Adrenal gland (tissue), 12 donors: ENCODE measurements around the gene TANC1. TPM values are rescaled to one million over a fixed set of nuclear protein-coding genes. Genes with fewer than 3 reads are reported as not detected.

Source experiments
- DNase-seq, 7 donors: peaks; one replicate each; pipeline ENCODE4 v3.0.0-alpha.2; 2019 to 2020
- H3K27ac ChIP-seq, 5 donors: fragments of 200-600 bp; sonication (generic) in 4 of 5; 1 replicate in 3 of 5; 2 replicates in 2 of 5; pipeline versions ENCODE4 v1.5.1 to v1.8.0; 2016 to 2020; ENCODE audit warnings: mild to moderate bottlenecking in 1 of 5
- H3K27me3 ChIP-seq: fragments of 200-600 bp; 2 replicates; pipeline ENCODE4 v1.8.0; 2021
- H3K36me3 ChIP-seq, 2 donors: fragments of 200-600 bp; replicated peaks in 1 of 2; 1 replicate in 1 of 2; 2 replicates in 1 of 2; pipeline versions ENCODE4 v1.5.1 to v1.8.0; 2018 to 2022
- H3K4me1 ChIP-seq, 2 donors: fragments of 200-600 bp; replicated peaks in 1 of 2; 1 replicate in 1 of 2; 2 replicates in 1 of 2; pipeline versions ENCODE4 v1.5.1 to v1.8.0; 2018 to 2021
- H3K4me3 ChIP-seq, 4 donors: fragments of 200-600 bp; sonication (generic) in 3 of 4; one replicate each; pipeline ENCODE4 v1.5.1; 2016 to 2018
- H3K9me3 ChIP-seq, 3 donors: fragments of 200-600 bp; sonication (generic) in 1 of 3; replicated peaks in 1 of 3; 1 replicate in 2 of 3; 2 replicates in 1 of 3; pipeline versions ENCODE4 v1.5.1 to v1.8.0; 2016 to 2021
- POLR2A ChIP-seq, 2 donors: fragments of 450-650 bp; IDR thresholded peaks; one replicate each; pipeline ENCODE4 v1.6.1; 2017; ENCODE audit warnings: antibody characterized with exemption in 2 of 2, mild to moderate bottlenecking in 2 of 2, moderate library complexity in 1 of 2
- WGBS, 4 donors: extraction: QIAGEN DNeasy Blood & Tissue Kit in 2 of 4; methylation state at CpG; one replicate each; pipeline versions ENCODE4 v1.1.5 to v1.1.7; 2013 to 2017; 5-methylcytosine and 5-hydroxymethylcytosine counted together
- intact Hi-C, 2 donors: fragments of 100-400 bp; cut with DNase I; formaldehyde crosslinking; loops; one replicate each; pipeline versions ENCODE4 v1.14.1 to v1.15.0; 2022 to 2023
- microRNA-seq, 3 donors: library from miRNA; unstranded; fragments of <30 nt; microRNA quantifications; one replicate each; pipeline ENCODE4, GENCODE V29; 2017 to 2020
- polyA plus RNA-seq, 3 donors: library from polyadenylated mRNA; stranded (reverse); fragments of 200-250 nt in 2 of 3; fragments of 350-450 nt in 1 of 3; fragmentation: Illumina TruSeq in 1 of 3; extraction: RNeasy Lipid Tissue Mini Kit (QIAGEN cat#74804) in 1 of 3; gene quantifications; one replicate each; pipeline ENCODE4 v1.2.3, GENCODE V29; 2013 to 2014
- small RNA-seq, 2 donors: library from RNA; depleted of rRNA; stranded (forward); fragments of <200 nt; gene quantifications; one replicate each; pipeline ENCODE3, GENCODE V24; 2016
- total RNA-seq, 9 donors: library from RNA; depleted of rRNA in 4 of 9; stranded (reverse); fragments of >200 nt in 4 of 9; fragments of 120-200 nt in 1 of 9; fragmentation: NEBNext Ultra II Directional in 1 of 9; extraction: Animal tissue kit (Norgen Biotek cat#: 25700) in 1 of 9; gene quantifications; one replicate each; pipeline versions ENCODE4 v1.1.0 to v1.2.4, GENCODE V29; 2013 to 2023
- TF ChIP-seq, protein P1 (sequence below), 6 experiments: fragments of 450-650 bp in 4 of 6; fragments of 200-600 bp in 2 of 6; sonication (generic) in 1 of 6; IDR thresholded peaks; 1 replicate in 5 of 6; 2 replicates in 1 of 6; pipeline versions ENCODE4 v1.5.1 to v1.8.0; 2016 to 2021; ENCODE audit warnings: antibody characterized with exemption in 6 of 6, mild to moderate bottlenecking in 2 of 6, moderate library complexity in 1 of 6
- donor health status: healthy with polysubstance abuse.
- donor health status: Bipolar disorder and iron deficiency.
- donor health status: DM: yes; HTN: yes; CAD: no.
- donor health status: DM: no; HTN: no; CAD: no.
- donor health status: DM: no; HTN: no; CAD: no.
- donor health status: DM: yes; HTN: yes; CAD: no.

The TANC1 gene
- total and polyA plus RNA-seq, 12 donors: 14.1 to 53.3 (median 24.8) TPM

DNA sequence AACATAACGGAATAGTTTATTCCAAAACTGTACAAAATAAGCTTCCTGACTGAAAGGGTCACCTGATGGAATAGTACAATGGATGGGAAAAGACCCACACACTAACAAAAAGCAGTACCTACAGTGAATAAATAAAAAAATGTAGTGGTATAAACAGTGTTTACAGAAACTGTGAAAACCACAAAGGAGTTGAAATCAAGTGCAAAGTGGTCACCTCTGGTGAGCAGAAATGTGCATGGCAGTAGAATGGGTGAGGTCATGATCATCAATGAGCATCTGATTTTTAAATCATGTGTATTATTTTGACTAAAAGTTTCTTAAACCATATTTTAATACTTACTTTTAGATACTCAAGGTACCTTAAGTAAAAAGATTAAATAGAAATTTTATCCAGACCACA is 306.7 kb downstream of the TANC1 start:
- WGBS, 4 donors: 94 to 100% (median 96%) methylated on average over 1 of the region's 1 CpG
- DNase-seq: no peak
- TF ChIP-seq, protein P1, sequence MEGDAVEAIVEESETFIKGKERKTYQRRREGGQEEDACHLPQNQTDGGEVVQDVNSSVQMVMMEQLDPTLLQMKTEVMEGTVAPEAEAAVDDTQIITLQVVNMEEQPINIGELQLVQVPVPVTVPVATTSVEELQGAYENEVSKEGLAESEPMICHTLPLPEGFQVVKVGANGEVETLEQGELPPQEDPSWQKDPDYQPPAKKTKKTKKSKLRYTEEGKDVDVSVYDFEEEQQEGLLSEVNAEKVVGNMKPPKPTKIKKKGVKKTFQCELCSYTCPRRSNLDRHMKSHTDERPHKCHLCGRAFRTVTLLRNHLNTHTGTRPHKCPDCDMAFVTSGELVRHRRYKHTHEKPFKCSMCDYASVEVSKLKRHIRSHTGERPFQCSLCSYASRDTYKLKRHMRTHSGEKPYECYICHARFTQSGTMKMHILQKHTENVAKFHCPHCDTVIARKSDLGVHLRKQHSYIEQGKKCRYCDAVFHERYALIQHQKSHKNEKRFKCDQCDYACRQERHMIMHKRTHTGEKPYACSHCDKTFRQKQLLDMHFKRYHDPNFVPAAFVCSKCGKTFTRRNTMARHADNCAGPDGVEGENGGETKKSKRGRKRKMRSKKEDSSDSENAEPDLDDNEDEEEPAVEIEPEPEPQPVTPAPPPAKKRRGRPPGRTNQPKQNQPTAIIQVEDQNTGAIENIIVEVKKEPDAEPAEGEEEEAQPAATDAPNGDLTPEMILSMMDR (IDR thresholded peaks at IDR 0.05): no peak
- no peak for TF ChIP-seq POLR2A (IDR thresholded peaks at IDR 0.05)
- intact Hi-C loops: no loop called here
- H3K36me3 ChIP-seq: no peaks in the 10 kb centered on the region
- H3K4me1 ChIP-seq: no peaks in the 10 kb centered on the region
- no peak overlapping the region for H3K27ac ChIP-seq
- no peaks in the 10 kb centered on the region for H3K27me3 ChIP-seq
- H3K4me3 ChIP-seq: no peak overlapping the region
- no peaks in the 10 kb centered on the region for H3K9me3 ChIP-seq

DNA sequence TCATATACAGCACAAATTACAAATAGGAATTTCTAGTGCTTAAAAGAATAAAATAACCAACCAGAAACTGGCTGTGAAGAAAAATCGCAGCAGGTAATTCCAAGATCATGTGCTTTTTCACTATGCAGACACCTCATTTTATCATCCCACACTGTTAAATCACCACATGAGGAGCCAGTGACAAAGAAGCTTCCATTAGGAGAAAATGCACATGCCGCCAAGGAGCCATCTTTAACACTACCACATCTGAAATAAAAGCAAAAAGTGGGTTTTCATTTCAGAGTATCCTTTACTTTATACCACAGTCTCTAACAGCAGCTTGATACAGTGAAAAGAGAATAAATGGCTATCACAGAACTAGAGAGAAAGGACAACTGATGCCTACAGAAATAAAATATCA is 311.3 kb downstream of the TANC1 start:
- no peaks in the 10 kb centered on the region for H3K4me1 ChIP-seq
- H3K9me3 ChIP-seq: no peaks in the 10 kb centered on the region
- H3K27me3 ChIP-seq: no peaks in the 10 kb centered on the region
- DNase-seq: no peak
- whole genome bisulfite sequencing, 4 donors: 93 to 100% (median 97%) methylated on average over 2 of the region's 2 CpGs
- H3K27ac ChIP-seq: no peak overlapping the region
- TF ChIP-seq, protein P1 (IDR thresholded peaks at IDR 0.05): no peak
- no peak for TF ChIP-seq POLR2A (IDR thresholded peaks at IDR 0.05)
- no peaks in the 10 kb centered on the region for H3K36me3 ChIP-seq
- intact Hi-C loops: no loop called here
- H3K4me3 ChIP-seq: no peak overlapping the region

DNA sequence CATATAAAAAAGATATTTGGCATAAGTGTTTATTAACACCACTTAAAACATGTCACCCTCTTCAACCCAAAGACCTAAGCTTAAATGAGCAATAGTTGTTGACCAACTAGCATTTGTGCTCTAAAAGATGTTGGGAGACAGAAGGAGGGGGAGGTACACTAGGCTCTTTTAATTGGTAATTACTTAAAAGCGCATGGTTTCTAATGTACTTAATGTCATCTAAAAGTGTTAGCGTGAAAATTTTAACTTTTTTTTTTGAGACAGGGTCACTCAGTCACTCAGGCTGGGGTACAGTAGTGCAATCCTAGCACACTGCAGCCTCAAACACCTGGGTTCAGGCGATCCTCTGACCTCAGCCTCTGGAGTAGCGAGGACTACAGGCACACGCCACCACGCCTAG is 312.6 kb downstream of the TANC1 start:
- no peak for DNase-seq
- H3K36me3 ChIP-seq: no peaks in the 10 kb centered on the region
- peaks cover 8% of the 10 kb centered on the region in 2 donors for H3K4me1 ChIP-seq
- H3K9me3 ChIP-seq: no peaks in the 10 kb centered on the region
- H3K27ac ChIP-seq: no peak overlapping the region
- intact Hi-C loops: no loop called here
- no peak overlapping the region for H3K4me3 ChIP-seq
- 97 to 100% (median 99%) methylated on average over 6 of the region's 6 CpGs for WGBS, 4 donors
- TF ChIP-seq POLR2A (IDR thresholded peaks at IDR 0.05): no peak
- TF ChIP-seq, protein P1 (IDR thresholded peaks at IDR 0.05): no peak
- no peaks in the 10 kb centered on the region for H3K27me3 ChIP-seq

Small RNAs within 50 kb of the gene (microRNA-seq; reads per million reads assigned to microRNA genes)
- 0 reads per million in 3 donors for gene MIR6888

Small RNAs within 50 kb of the gene (small RNA-seq; reads per million reads assigned to genes)
- 0 reads per million in 2 donors for gene MIR6888
- 0 reads per million in 2 donors for gene RNU2-21P
- 0 reads per million in 2 donors for gene RNU6-580P

Other genes starting within 250 kb of the TANC1 start
- gene DAPL1, start 173.3 kb upstream of the TANC1 start, total RNA-seq: 100 to 1,000 TPM in 1 of 9 donors, 10 to 100 TPM in 7, under 1 TPM in 1; 0.50 to 151 (median 36.9) TPM
- gene DAPL1, start 173.3 kb upstream of the TANC1 start, polyA plus RNA-seq: 100 to 1,000 TPM in 1 of 3 donors, 10 to 100 TPM in 2; 17.6 to 177 (median 33.8) TPM